GM12874 (cell line): Measurements from ENCODE around the gene PTPRE.

Experiments used
- TF ChIP-seq, protein P1 (sequence below): IDR thresholded peaks from 2 replicates; pipeline ENCODE4 v1.5.1; 2011; ENCODE audit warnings: low read depth, mild to moderate bottlenecking, control low read depth, low read length, moderate library complexity; ENCODE audit not compliant: insufficient read depth

Gene PTPRE

DNA sequence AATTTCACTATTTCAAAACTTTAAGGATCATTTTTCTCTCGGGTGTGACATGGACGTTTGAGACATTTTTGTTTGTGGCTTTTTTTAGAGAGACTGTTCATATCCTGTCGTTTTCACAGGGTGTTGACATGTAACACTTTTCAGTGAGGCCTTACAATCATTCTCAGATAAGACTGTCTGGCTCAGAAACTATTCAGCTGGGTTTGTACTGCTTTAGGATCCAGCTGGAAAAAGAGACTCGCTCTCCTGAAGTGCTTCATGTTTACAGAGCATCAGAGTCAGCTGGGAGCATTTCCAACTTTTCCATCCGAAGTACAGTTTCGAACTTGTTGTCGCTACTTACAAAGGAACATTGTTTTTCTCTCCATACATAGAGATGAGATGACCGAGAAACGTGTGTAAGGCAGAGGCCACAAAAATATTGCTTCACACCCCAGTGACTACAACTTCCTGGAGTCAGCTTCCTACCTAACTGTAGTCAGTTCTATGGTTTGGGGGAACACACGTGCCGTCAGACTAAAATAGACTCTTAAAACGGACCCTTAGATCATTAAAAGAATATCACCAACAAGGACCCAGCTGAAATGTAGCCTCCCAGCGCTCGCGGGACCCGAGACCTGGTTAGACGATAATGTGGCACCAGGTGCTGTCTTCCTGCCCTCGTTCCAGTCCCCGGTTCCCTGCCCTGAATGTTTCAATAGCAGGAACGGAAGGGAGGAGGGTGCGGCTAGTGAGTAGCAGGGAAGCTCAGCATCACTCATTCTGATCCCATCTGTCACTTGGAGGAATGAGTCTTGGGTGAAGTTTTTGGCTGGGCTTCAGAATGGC lies 141.3 kb downstream of the PTPRE start:
- TF ChIP-seq, protein P1, sequence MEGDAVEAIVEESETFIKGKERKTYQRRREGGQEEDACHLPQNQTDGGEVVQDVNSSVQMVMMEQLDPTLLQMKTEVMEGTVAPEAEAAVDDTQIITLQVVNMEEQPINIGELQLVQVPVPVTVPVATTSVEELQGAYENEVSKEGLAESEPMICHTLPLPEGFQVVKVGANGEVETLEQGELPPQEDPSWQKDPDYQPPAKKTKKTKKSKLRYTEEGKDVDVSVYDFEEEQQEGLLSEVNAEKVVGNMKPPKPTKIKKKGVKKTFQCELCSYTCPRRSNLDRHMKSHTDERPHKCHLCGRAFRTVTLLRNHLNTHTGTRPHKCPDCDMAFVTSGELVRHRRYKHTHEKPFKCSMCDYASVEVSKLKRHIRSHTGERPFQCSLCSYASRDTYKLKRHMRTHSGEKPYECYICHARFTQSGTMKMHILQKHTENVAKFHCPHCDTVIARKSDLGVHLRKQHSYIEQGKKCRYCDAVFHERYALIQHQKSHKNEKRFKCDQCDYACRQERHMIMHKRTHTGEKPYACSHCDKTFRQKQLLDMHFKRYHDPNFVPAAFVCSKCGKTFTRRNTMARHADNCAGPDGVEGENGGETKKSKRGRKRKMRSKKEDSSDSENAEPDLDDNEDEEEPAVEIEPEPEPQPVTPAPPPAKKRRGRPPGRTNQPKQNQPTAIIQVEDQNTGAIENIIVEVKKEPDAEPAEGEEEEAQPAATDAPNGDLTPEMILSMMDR: no peak

DNA sequence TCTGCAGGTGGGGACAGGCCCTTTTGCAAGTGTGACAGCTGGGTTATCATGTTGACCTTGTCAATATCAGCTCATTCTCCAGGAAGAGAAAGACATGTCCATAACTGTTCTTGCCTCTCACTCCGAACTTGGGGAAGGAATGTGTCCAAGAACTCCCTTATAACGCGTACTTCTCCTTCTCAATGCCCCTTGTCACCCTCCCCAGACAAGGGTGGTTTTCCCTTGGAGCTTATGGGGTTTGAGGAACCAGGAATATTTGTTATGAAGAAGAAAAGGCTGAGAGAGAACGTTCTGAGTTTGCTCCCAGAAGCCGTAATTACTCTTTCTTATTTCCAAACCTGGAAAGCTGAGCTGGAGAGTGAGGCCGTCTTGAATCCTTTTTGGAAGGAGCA lies 141.9 kb downstream of the PTPRE start:
- TF ChIP-seq, protein P1: no peak

DNA sequence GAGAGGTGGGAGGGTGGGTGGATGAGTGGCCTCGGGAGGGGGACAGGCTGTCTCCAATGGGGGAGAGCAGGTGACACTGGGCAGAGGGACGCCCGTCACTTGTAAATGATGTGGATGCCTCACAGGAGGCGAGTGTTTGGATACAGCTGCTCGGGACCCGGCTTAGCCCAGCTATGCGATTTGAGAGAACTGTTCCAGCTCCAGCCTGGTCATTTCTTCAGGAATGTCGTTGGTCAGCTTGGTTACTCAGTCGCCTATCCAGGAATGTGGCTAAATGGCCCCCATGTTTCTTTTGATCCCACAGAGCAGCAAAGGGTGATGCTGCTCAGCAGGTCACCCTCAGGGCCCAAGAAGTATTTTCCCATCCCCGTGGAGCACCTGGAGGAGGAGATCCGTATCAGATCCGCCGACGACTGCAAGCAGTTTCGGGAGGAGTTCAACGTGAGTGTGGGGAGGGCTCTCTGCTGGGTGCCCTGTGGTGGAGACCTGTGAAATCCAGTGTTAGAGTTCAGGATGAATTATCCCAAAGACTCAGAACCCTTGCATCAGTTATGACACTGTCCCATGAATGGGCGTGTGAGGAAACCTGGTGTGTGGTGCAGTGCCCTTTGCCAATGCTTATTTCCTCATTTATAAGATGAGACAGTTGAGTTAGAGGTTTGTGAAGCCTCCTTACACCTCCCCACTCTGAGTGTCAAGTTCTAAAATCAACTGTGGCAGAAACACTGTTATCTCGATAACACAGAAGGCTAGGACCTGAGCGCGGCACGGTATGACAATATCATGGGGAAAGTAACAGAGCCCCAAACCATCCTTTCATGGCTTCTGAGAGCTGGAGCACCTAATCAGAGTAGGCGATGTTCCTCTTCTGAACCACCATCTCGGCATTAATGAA lies 142.6 kb downstream of the PTPRE start:
- TF ChIP-seq, protein P1: no peak

DNA sequence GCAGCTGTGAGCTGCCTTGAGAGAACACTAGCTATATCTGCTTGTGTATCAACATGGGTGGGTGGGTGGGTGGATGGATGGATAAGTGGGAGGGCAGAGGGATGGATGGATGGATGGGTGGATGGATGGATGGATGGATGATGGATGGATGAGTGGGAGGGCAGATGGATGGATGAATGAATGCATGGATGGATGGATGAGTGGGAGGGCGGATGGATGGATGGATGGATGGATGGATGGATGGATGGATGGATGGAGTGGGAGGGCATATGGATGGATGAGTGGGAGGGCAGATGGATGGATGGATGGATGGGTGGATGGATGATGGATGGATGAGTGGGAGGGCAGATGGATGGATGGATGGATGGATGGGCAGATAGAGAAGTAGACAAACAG lies 143.2 kb downstream of the PTPRE start:
- TF ChIP-seq, protein P1: no peak

DNA sequence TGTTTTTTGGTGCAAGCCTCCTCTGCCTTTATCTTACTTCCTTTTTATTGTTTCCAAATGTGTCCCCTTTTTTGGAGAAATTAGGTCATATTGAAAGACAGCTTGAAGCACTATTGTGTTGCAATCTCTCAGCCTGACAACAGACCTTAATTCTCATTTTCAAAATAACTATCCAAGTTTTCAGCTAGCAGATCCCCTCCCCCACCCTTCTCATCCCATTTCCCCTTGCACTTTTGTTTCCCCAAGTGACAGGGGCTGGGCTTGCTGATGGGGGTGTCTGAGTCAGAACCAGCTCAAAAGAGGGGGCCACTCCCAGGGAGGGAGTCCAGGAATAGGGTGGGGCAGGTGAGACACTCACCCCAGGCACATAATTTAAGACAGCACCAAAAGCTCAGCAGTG lies 144.0 kb downstream of the PTPRE start:
- TF ChIP-seq, protein P1: no peak

DNA sequence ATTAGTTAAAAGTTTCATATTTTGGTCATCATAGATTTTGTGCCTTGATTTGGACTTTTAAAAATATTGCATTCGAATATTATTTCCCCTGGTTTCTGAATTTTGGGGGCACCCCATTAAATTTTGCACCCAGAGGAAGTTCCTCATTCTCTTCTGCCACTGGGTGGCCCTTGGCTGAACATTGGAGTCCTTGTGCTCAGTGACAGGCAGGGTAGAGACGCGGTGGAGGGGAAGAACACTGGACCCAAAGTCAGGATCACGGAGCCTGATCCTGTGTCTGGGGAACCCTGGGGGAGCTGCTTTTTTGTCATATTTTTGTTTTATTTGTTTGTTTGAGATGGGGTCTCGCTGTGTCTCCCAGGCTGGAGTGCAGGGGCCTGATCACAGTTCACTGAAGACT lies 144.6 kb downstream of the PTPRE start:
- TF ChIP-seq, protein P1: no peak

DNA sequence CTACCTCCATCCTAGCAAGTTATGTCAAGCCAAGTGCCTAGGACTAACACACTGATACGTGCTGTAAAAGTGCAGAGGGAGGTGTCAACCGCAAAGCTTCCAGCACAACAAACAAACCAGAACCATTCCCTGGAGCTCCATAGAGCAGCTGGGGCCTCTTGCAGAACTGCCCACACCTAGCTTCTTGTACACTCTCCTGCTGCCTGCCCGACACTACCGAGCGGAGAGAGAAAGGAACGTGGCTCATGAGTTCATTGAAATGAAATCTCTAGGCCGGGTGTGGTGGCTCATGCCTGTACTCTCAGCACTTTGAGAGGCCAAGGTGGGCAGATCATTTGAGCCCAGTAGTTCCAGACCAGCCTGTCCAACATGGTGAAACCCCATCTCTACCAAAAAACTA lies 145.8 kb downstream of the PTPRE start:
- TF ChIP-seq, protein P1: no peak
